ENCODE measurements around the gene SHANK1.

The SHANK1 gene

DNA sequence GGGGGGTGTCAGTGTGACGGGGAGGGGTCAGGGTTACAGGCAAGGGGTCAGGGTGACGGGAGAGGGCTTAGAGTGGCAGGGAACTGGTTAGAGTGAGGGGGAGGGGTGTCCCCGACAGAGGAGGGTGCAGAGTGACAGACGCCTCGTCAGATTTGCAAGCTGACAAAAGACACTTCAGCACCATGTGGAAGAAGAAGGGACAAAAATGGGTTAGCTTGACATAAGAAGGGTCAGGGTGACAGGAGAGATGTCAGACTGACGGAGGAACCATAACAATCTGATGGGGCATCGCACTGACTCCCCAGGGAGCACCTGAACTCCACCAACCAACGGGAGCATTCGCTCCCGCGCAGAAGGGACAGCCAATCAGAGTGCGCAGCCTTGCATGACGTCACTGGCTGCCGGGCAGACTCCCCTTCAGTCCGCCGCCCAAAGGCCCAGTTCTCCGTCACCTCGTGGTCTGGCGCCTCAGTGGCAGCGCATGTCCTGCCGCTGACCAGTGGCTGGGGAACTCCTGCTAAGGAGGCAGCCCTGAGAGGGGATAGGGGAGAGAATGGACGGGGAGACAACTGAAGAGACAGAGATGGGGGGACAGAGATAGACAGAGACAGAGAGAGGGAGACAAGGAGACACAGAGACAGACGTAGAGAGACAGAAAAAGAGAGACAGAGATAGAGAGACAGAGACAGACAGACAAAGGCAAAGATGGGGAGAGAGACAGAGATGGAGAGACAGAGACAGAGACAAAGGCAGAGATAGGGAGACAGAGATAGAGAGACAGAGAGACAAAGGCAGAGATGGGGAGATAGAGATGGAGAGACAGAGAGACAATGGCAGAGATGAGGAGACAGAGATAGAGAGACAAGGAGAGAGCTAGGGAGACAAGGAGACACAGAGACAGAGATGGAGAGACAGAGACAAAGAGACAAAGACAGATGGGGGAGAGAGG, 40.2 kb downstream of the SHANK1 start (continued):
- TF ChIP-seq ZNF791 (tag by site-specific recombination; IDR thresholded peaks at IDR 0.05) (no peak), ZNF366 (tag by site-specific recombination; conservative IDR thresholded peaks at IDR 0.05) (peak; percentile 79), PRDM1 (tag by site-specific recombination; IDR thresholded peaks at IDR 0.05) (no peak), ZNF112 (tag by site-specific recombination; IDR thresholded peaks at IDR 0.05) (0 out of 2 replicates have a peak, but pooled peaks have one; percentile 14), ZNF391 (tag by site-specific recombination; IDR thresholded peaks at IDR 0.05; ENCODE audit: borderline replicate concordance, low read depth) (no peak), ZBTB17 (tag by site-specific recombination; IDR thresholded peaks at IDR 0.05) (no peak), ZNF362 (tag by site-specific recombination; IDR thresholded peaks at IDR 0.05) (no peak), ZNF266 (tag by site-specific recombination; IDR thresholded peaks at IDR 0.05; ENCODE audit: low read depth) (no peak), ZNF311 (tag by site-specific recombination; IDR thresholded peaks at IDR 0.05; ENCODE audit: borderline replicate concordance) (0 out of 2 replicates have a peak, but pooled peaks have one; percentile 83), ZNF354C (tag by site-specific recombination; IDR thresholded peaks at IDR 0.05; ENCODE audit: borderline replicate concordance, low read depth) (no peak), ZNF654 (tag by site-specific recombination; IDR thresholded peaks at IDR 0.05; ENCODE audit: low read depth) (no peak), ZNF558 (tag by site-specific recombination; IDR thresholded peaks at IDR 0.05) (no peak), ZFP37 (tag by site-specific recombination; IDR thresholded peaks at IDR 0.05) (no peak), GLI2 (tag by site-specific recombination; IDR thresholded peaks at IDR 0.05; ENCODE audit: borderline replicate concordance, low read depth) (no peak), ZNF274 (IDR thresholded peaks at IDR 0.05; ENCODE audit: low read length) (no peak), ZNF274 (tag by site-specific recombination; IDR thresholded peaks at IDR 0.05; ENCODE audit: borderline replicate concordance) (peak; percentile 52), KLF7 (tag by site-specific recombination; IDR thresholded peaks at IDR 0.05; ENCODE audit: borderline replicate concordance) (no peak), ZBTB20 (tag by site-specific recombination; IDR thresholded peaks at IDR 0.05) (no peak; the same call in 1 of the 2 replicates), RBAK (tag by site-specific recombination; IDR thresholded peaks at IDR 0.05) (no peak)
- TF ChIP-seq, protein P1, sequence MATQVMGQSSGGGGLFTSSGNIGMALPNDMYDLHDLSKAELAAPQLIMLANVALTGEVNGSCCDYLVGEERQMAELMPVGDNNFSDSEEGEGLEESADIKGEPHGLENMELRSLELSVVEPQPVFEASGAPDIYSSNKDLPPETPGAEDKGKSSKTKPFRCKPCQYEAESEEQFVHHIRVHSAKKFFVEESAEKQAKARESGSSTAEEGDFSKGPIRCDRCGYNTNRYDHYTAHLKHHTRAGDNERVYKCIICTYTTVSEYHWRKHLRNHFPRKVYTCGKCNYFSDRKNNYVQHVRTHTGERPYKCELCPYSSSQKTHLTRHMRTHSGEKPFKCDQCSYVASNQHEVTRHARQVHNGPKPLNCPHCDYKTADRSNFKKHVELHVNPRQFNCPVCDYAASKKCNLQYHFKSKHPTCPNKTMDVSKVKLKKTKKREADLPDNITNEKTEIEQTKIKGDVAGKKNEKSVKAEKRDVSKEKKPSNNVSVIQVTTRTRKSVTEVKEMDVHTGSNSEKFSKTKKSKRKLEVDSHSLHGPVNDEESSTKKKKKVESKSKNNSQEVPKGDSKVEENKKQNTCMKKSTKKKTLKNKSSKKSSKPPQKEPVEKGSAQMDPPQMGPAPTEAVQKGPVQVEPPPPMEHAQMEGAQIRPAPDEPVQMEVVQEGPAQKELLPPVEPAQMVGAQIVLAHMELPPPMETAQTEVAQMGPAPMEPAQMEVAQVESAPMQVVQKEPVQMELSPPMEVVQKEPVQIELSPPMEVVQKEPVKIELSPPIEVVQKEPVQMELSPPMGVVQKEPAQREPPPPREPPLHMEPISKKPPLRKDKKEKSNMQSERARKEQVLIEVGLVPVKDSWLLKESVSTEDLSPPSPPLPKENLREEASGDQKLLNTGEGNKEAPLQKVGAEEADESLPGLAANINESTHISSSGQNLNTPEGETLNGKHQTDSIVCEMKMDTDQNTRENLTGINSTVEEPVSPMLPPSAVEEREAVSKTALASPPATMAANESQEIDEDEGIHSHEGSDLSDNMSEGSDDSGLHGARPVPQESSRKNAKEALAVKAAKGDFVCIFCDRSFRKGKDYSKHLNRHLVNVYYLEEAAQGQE (tag by site-specific recombination; IDR thresholded peaks at IDR 0.05): no peak
- TF ChIP-seq, protein P2, sequence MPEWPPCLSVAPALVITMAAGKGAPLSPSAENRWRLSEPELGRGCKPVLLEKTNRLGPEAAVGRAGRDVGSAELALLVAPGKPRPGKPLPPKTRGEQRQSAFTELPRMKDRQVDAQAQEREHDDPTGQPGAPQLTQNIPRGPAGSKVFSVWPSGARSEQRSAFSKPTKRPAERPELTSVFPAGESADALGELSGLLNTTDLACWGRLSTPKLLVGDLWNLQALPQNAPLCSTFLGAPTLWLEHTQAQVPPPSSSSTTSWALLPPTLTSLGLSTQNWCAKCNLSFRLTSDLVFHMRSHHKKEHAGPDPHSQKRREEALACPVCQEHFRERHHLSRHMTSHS (tag by site-specific recombination; IDR thresholded peaks at IDR 0.05): no peak
- TF ChIP-seq, protein P3, sequence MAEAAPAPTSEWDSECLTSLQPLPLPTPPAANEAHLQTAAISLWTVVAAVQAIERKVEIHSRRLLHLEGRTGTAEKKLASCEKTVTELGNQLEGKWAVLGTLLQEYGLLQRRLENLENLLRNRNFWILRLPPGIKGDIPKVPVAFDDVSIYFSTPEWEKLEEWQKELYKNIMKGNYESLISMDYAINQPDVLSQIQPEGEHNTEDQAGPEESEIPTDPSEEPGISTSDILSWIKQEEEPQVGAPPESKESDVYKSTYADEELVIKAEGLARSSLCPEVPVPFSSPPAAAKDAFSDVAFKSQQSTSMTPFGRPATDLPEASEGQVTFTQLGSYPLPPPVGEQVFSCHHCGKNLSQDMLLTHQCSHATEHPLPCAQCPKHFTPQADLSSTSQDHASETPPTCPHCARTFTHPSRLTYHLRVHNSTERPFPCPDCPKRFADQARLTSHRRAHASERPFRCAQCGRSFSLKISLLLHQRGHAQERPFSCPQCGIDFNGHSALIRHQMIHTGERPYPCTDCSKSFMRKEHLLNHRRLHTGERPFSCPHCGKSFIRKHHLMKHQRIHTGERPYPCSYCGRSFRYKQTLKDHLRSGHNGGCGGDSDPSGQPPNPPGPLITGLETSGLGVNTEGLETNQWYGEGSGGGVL (tag by site-specific recombination; IDR thresholded peaks at IDR 0.05): peak; percentile 48; the same call in 1 of the 2 replicates
- TF ChIP-seq, protein P4, sequence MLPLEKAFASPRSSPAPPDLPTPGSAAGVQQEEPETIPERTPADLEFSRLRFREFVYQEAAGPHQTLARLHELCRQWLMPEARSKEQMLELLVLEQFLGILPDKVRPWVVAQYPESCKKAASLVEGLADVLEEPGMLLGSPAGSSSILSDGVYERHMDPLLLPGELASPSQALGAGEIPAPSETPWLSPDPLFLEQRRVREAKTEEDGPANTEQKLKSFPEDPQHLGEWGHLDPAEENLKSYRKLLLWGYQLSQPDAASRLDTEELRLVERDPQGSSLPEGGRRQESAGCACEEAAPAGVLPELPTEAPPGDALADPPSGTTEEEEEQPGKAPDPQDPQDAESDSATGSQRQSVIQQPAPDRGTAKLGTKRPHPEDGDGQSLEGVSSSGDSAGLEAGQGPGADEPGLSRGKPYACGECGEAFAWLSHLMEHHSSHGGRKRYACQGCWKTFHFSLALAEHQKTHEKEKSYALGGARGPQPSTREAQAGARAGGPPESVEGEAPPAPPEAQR (tag by site-specific recombination; IDR thresholded peaks at IDR 0.05): peak; percentile 36; the same call in 1 of the 2 replicates
- TF ChIP-seq, protein P5, sequence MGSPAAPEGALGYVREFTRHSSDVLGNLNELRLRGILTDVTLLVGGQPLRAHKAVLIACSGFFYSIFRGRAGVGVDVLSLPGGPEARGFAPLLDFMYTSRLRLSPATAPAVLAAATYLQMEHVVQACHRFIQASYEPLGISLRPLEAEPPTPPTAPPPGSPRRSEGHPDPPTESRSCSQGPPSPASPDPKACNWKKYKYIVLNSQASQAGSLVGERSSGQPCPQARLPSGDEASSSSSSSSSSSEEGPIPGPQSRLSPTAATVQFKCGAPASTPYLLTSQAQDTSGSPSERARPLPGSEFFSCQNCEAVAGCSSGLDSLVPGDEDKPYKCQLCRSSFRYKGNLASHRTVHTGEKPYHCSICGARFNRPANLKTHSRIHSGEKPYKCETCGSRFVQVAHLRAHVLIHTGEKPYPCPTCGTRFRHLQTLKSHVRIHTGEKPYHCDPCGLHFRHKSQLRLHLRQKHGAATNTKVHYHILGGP (tag by site-specific recombination; IDR thresholded peaks at IDR 0.05): no peak; the same call in 1 of the 2 replicates
- TF ChIP-seq, protein P6, sequence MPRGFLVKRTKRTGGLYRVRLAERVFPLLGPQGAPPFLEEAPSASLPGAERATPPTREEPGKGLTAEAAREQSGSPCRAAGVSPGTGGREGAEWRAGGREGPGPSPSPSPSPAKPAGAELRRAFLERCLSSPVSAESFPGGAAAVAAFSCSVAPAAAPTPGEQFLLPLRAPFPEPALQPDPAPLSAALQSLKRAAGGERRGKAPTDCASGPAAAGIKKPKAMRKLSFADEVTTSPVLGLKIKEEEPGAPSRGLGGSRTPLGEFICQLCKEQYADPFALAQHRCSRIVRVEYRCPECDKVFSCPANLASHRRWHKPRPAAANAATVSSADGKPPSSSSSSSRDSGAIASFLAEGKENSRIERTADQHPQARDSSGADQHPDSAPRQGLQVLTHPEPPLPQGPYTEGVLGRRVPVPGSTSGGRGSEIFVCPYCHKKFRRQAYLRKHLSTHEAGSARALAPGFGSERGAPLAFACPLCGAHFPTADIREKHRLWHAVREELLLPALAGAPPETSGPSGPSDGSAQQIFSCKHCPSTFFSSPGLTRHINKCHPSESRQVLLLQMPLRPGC (tag by site-specific recombination; IDR thresholded peaks at IDR 0.05): no peak
